ENCODE results near the gene MMAA. TPM values are rescaled to one million over a fixed set of nuclear protein-coding genes. Genes with fewer than 3 reads are reported as not detected.

MMAA gene
- total and polyA plus RNA-seq, 2 experiments from 2014 or later, result 8.0 to 15.3 TPM

DNA sequence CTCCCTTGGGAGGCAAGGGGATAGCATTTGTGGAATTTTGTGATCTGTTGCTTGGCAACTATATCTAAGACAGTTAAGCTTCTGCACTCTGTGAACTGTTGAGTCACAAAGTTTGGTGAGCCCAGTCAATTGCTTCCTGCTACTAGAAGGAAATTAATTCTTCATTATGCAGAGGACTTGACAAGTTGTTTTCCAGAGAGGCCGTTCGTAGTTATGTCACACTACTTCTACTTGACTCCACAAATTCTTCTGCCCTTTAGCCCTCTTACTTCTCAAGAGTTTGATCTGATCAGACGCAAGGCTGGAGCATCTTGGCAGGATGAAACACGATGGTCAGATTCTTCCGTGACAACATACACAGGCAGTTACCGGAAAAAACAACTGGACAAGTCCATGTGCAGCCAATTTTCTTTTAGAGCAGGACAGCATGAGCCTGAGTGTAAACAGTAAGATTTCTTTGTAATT, 60.8 kb downstream of the MMAA start, which contains the start of gene C4orf51:
TSS of gene C4orf51 (plus strand) at position 156 of the 465 bp plus-strand sequence. CDS start at position 214, 58 bp downstream.
- Histone ChIP-seq H3K4me2 (peak within 1 kb of the TSS; percentile 21), H3K36me3 (replicated peaks; ENCODE audit: insufficient read depth, low read depth) (no peaks in the 10 kb centered on the region), H3K9me3 (ENCODE audit: low read depth) (no peaks in the 10 kb centered on the region), H3K9me2 (replicated peaks; ENCODE audit: insufficient read depth) (no peaks in the 10 kb centered on the region), H4K20me1 (ENCODE audit: insufficient read depth, poor library complexity, severe bottlenecking) (no peaks in the 10 kb centered on the region), H3K4me1 (ENCODE audit: insufficient read depth) (peaks cover 7% of the 10 kb centered on the region), H3K79me2 (no peaks in the 10 kb centered on the region), H3K4me3 (no peak within 1 kb of the TSS), H3K27me3 (no peaks in the 10 kb centered on the region), H2AFZ (no peak within 1 kb of the TSS), H3K27ac (peak within 1 kb of the TSS; percentile 66)
- WGBS (ENCODE audit: low lambda C conversion rate, missing lambda C conversion rate), result 51% methylated on average over 6 of the region's 6 CpGs
- TF ChIP-seq EZH2 (IDR thresholded peaks at IDR 0.05; ENCODE audit: borderline replicate concordance) (no peak), EZH2phosphoT487 (IDR thresholded peaks at IDR 0.05; ENCODE audit: low read depth, severe bottlenecking, unreplicated experiment) (no peak)
- TF ChIP-seq, protein P1, sequence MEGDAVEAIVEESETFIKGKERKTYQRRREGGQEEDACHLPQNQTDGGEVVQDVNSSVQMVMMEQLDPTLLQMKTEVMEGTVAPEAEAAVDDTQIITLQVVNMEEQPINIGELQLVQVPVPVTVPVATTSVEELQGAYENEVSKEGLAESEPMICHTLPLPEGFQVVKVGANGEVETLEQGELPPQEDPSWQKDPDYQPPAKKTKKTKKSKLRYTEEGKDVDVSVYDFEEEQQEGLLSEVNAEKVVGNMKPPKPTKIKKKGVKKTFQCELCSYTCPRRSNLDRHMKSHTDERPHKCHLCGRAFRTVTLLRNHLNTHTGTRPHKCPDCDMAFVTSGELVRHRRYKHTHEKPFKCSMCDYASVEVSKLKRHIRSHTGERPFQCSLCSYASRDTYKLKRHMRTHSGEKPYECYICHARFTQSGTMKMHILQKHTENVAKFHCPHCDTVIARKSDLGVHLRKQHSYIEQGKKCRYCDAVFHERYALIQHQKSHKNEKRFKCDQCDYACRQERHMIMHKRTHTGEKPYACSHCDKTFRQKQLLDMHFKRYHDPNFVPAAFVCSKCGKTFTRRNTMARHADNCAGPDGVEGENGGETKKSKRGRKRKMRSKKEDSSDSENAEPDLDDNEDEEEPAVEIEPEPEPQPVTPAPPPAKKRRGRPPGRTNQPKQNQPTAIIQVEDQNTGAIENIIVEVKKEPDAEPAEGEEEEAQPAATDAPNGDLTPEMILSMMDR (IDR thresholded peaks at IDR 0.05; ENCODE audit: poor library complexity), result no peak
- peak; percentile 62 for DNase-seq (ENCODE audit: low spot score)

DNA sequence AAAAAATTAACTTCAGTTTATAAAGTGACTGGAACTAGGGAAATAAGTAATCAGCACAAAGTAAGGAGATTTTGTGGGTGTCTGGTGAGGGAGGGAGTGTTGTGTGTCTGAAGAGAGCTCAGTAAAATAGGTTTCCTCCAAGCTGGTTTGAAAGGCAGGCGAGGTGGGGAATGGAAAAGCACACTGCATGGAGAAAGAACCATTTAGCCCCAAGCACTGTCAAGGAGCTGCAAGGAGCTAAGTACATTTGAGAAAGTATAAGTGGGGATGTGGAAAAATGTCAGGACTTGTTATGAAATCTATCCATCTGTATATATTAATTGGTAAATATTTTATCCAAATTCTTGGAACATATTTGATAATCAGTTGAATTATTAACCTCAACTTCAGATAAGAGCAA, 61.7 kb downstream of the MMAA start:
- peaks cover 7% of the 10 kb centered on the region for H3K4me1 ChIP-seq (ENCODE audit: insufficient read depth)
- no peak overlapping the region for H3K4me3 ChIP-seq
- no peak for TF ChIP-seq EZH2phosphoT487 (IDR thresholded peaks at IDR 0.05; ENCODE audit: low read depth, severe bottlenecking, unreplicated experiment)
- no peak for TF ChIP-seq EZH2 (IDR thresholded peaks at IDR 0.05; ENCODE audit: borderline replicate concordance)
- TF ChIP-seq, protein P1 (IDR thresholded peaks at IDR 0.05; ENCODE audit: poor library complexity), result no peak
- H3K27me3 ChIP-seq, result no peaks in the 10 kb centered on the region
- H3K36me3 ChIP-seq (replicated peaks; ENCODE audit: insufficient read depth, low read depth), result no peaks in the 10 kb centered on the region
- 93% methylated on average over 1 of the region's 1 CpG for WGBS (ENCODE audit: low lambda C conversion rate, missing lambda C conversion rate)
- no peak for DNase-seq (ENCODE audit: low spot score)
- no peaks in the 10 kb centered on the region for H3K9me2 ChIP-seq (replicated peaks; ENCODE audit: insufficient read depth)
- no peaks in the 10 kb centered on the region for H3K9me3 ChIP-seq (ENCODE audit: low read depth)
- H3K79me2 ChIP-seq, result no peaks in the 10 kb centered on the region
- H2AFZ ChIP-seq, result no peak overlapping the region
- no peaks in the 10 kb centered on the region for H4K20me1 ChIP-seq (ENCODE audit: insufficient read depth, poor library complexity, severe bottlenecking)
- peak overlapping the region; percentile 21 for H3K4me2 ChIP-seq
- H3K27ac ChIP-seq, result peak overlapping the region; percentile 66

DNA sequence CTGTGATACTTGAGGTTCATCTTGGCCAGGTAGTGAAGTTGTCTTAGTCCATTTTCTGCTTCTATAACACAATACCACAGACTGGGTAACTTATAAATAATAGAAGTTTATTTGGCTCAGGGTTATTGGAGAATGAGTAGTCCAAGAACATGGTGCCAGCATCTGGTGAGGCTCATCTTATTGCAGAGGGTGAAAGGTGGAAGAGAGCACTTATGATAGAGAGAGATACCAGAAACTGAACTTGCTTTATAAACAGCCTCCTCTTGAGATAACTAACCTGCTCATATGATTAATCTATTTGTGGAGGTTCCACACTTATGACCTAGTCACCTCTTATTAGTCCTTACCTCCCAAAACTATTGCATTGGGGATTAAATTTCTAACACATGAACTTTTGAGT, 62.3 kb downstream of the MMAA start:
- no peak overlapping the region for H3K4me2 ChIP-seq
- no peaks in the 10 kb centered on the region for H3K79me2 ChIP-seq
- DNase-seq (ENCODE audit: low spot score), result no peak
- no peak overlapping the region for H3K4me3 ChIP-seq
- H3K27ac ChIP-seq, result no peak overlapping the region
- no peaks in the 10 kb centered on the region for H3K27me3 ChIP-seq
- no peaks in the 10 kb centered on the region for H3K36me3 ChIP-seq (replicated peaks; ENCODE audit: insufficient read depth, low read depth)
- H3K9me2 ChIP-seq (replicated peaks; ENCODE audit: insufficient read depth), result no peaks in the 10 kb centered on the region
- peaks cover 7% of the 10 kb centered on the region for H3K4me1 ChIP-seq (ENCODE audit: insufficient read depth)
- TF ChIP-seq, protein P1 (IDR thresholded peaks at IDR 0.05; ENCODE audit: poor library complexity), result no peak
- no peak for TF ChIP-seq EZH2phosphoT487 (IDR thresholded peaks at IDR 0.05; ENCODE audit: low read depth, severe bottlenecking, unreplicated experiment)
- no peak for TF ChIP-seq EZH2 (IDR thresholded peaks at IDR 0.05; ENCODE audit: borderline replicate concordance)
- no peak overlapping the region for H2AFZ ChIP-seq
- H4K20me1 ChIP-seq (ENCODE audit: insufficient read depth, poor library complexity, severe bottlenecking), result no peaks in the 10 kb centered on the region
- no peaks in the 10 kb centered on the region for H3K9me3 ChIP-seq (ENCODE audit: low read depth)

DNA sequence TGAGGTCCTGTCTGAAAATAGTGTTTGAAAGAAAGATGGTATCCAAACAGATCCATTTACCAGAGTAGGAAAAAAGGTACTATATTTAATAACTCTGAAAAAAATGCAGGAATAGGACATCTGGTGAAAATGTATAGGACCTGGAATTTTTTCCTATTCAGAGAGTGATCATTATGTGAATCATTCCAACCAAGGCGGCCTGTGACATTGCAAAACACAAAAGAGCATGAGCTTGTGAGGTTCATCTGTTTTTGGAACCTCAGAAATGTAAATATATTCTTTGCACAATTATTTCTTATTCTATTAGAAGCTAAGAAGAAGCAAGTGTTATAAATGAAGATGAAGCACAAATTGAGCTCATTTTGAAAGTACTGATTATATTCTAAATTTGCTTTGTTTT, 62.8 kb downstream of the MMAA start:
- Histone ChIP-seq H3K4me2 (no peak overlapping the region), H3K79me2 (no peaks in the 10 kb centered on the region), H3K9me2 (replicated peaks; ENCODE audit: insufficient read depth) (no peaks in the 10 kb centered on the region), H3K27me3 (no peaks in the 10 kb centered on the region), H3K4me3 (no peak overlapping the region), H3K9me3 (ENCODE audit: low read depth) (no peaks in the 10 kb centered on the region), H3K27ac (no peak overlapping the region), H2AFZ (no peak overlapping the region), H3K4me1 (ENCODE audit: insufficient read depth) (peaks cover 7% of the 10 kb centered on the region), H4K20me1 (ENCODE audit: insufficient read depth, poor library complexity, severe bottlenecking) (no peaks in the 10 kb centered on the region), H3K36me3 (replicated peaks; ENCODE audit: insufficient read depth, low read depth) (no peaks in the 10 kb centered on the region)
- no peak for DNase-seq (ENCODE audit: low spot score)
- TF ChIP-seq EZH2phosphoT487 (IDR thresholded peaks at IDR 0.05; ENCODE audit: low read depth, severe bottlenecking, unreplicated experiment), result no peak
- TF ChIP-seq, protein P1 (IDR thresholded peaks at IDR 0.05; ENCODE audit: poor library complexity), result no peak
- no peak for TF ChIP-seq EZH2 (IDR thresholded peaks at IDR 0.05; ENCODE audit: borderline replicate concordance)
- WGBS (ENCODE audit: low lambda C conversion rate, missing lambda C conversion rate), result 95% methylated on average over 1 of the region's 1 CpG
